ENCODE measurements around the gene DUSP22.

GRCh38 chr6:327538-328116, 35.3 kb downstream of the DUSP22 start:
- TF ChIP-seq, protein P1, sequence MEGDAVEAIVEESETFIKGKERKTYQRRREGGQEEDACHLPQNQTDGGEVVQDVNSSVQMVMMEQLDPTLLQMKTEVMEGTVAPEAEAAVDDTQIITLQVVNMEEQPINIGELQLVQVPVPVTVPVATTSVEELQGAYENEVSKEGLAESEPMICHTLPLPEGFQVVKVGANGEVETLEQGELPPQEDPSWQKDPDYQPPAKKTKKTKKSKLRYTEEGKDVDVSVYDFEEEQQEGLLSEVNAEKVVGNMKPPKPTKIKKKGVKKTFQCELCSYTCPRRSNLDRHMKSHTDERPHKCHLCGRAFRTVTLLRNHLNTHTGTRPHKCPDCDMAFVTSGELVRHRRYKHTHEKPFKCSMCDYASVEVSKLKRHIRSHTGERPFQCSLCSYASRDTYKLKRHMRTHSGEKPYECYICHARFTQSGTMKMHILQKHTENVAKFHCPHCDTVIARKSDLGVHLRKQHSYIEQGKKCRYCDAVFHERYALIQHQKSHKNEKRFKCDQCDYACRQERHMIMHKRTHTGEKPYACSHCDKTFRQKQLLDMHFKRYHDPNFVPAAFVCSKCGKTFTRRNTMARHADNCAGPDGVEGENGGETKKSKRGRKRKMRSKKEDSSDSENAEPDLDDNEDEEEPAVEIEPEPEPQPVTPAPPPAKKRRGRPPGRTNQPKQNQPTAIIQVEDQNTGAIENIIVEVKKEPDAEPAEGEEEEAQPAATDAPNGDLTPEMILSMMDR (IDR thresholded peaks at IDR 0.05; ENCODE audit: low read depth, low read length), result no peak
- TF ChIP-seq EZH2phosphoT487 (IDR thresholded peaks at IDR 0.05; ENCODE audit: low read depth), result no peak
